Lung (tissue), 12 donors: Measurements from ENCODE around the gene CREB5. TPM values are rescaled to one million over a fixed set of nuclear protein-coding genes. Genes with fewer than 3 reads are reported as not detected.

Experiments used
- ATAC-seq: fragments of 200-7000 bp; cut with Tn5 transposase; one replicate; pipeline ENCODE4 v1.9.1; 2020; ENCODE audit warnings: moderate number of reproducible peaks; ENCODE audit not compliant: insufficient read depth, low FRiP score
- DNase-seq, 3 donors: peaks; one replicate each; pipeline ENCODE4 v3.0.0-alpha.2; 2013 to 2017
- H3K27ac ChIP-seq, 2 donors: one replicate each; pipeline ENCODE4 v1.5.1; 2013; ENCODE audit warnings: mild to moderate bottlenecking in 2 of 2, moderate library complexity in 2 of 2, control low read depth in 1 of 2, inconsistent platforms in 1 of 2, low read depth in 1 of 2, low read length in 1 of 2
- H3K27me3 ChIP-seq, 3 donors: one replicate each; pipeline ENCODE4 v1.5.1; 2013; ENCODE audit warnings: low read length in 2 of 3; ENCODE audit not compliant: control insufficient read depth in 3 of 3, insufficient read depth in 3 of 3
- H3K36me3 ChIP-seq, 4 donors: one replicate each; pipeline ENCODE4 v1.5.1; 2013; ENCODE audit warnings: low read length in 4 of 4, mild to moderate bottlenecking in 1 of 4, moderate library complexity in 1 of 4; ENCODE audit not compliant: control insufficient read depth in 4 of 4, insufficient read depth in 4 of 4
- H3K4me1 ChIP-seq, 5 donors: one replicate each; pipeline ENCODE4 v1.5.1; 2013; ENCODE audit warnings: low read length in 5 of 5, mild to moderate bottlenecking in 2 of 5, moderate library complexity in 1 of 5; ENCODE audit not compliant: control insufficient read depth in 5 of 5, insufficient read depth in 5 of 5
- H3K4me3 ChIP-seq: one replicate; pipeline ENCODE4 v1.5.1; 2013; ENCODE audit warnings: mild to moderate bottlenecking, control low read depth, moderate library complexity
- H3K9ac ChIP-seq, 2 donors: one replicate each; pipeline ENCODE4 v1.5.1; 2013; ENCODE audit warnings: low read length in 2 of 2, control low read depth in 1 of 2; ENCODE audit not compliant: insufficient read depth in 1 of 2
- H3K9me3 ChIP-seq, 4 donors: one replicate each; pipeline ENCODE4 v1.5.1; 2013; ENCODE audit warnings: low read length in 3 of 4, mild to moderate bottlenecking in 1 of 4, moderate library complexity in 1 of 4; ENCODE audit not compliant: control insufficient read depth in 4 of 4, insufficient read depth in 3 of 4
- WGBS, 2 donors: extraction: QIAGEN DNeasy Blood & Tissue Kit; methylation state at CpG; one replicate each; pipeline ENCODE4 v1.1.7; 2013; 5-methylcytosine and 5-hydroxymethylcytosine counted together
- polyA plus RNA-seq, 2 donors: library from polyadenylated mRNA; stranded (reverse); fragments of 200-250 nt; gene quantifications; one replicate each; pipeline ENCODE4 v1.2.1, GENCODE V29; 2013
- total RNA-seq, 2 donors: library from RNA; depleted of rRNA in 1 of 2; stranded (reverse); fragments of >200 nt in 1 of 2; gene quantifications; one replicate each; pipeline ENCODE4 v1.2.1, GENCODE V29; 2014 to 2021
- TF ChIP-seq, protein P1 (sequence below): IDR thresholded peaks from 2 replicates; pipeline ENCODE4 v1.5.1; 2012; ENCODE audit warnings: mild to moderate bottlenecking; ENCODE audit errors: control extremely low read depth, extremely low read depth
- donor health status: control.
- donor health status: control.
- donor health status: Bipolar disorder and iron deficiency.
- donor health status: healthy.
- donor health status: DM: yes; HTN: yes; CAD: no.

The CREB5 gene
- total and polyA plus RNA-seq, 4 donors = 2.7 to 23.1 (median 9.6) TPM

DNA sequence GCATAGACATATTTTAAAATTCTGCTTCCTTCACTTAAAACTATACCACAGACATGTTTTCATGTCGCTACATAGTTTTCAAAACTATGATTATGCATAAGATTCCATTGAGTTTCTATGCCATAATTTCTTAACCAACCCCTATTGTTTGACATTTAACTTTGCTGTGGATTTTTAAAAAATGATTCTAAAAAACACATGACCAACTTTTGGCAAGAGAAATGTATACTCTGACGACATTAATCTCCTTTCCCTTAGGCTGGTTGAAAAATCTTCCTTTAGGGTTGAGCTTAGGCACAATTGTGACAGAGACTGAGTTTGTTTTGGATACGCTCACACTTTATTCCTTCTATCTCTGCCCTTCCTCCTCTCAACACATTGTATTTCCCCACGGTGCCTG is 14.9 kb downstream of the CREB5 start:
- Histone ChIP-seq H3K36me3 (no peaks in the 10 kb centered on the region), H3K27me3 (no peaks in the 10 kb centered on the region), H3K9ac (no peak overlapping the region), H3K4me3 (no peak overlapping the region), H3K4me1 (peaks cover 0 to 1% (median 0%) of the 10 kb centered on the region in 5 donors), H3K9me3 (no peaks in the 10 kb centered on the region), H3K27ac (no peak overlapping the region)
- ATAC-seq (no peak), DNase-seq (no peak)
- 67 to 82% methylated on average over 4 of the region's 4 CpGs for WGBS, 2 donors
- TF ChIP-seq, protein P1, sequence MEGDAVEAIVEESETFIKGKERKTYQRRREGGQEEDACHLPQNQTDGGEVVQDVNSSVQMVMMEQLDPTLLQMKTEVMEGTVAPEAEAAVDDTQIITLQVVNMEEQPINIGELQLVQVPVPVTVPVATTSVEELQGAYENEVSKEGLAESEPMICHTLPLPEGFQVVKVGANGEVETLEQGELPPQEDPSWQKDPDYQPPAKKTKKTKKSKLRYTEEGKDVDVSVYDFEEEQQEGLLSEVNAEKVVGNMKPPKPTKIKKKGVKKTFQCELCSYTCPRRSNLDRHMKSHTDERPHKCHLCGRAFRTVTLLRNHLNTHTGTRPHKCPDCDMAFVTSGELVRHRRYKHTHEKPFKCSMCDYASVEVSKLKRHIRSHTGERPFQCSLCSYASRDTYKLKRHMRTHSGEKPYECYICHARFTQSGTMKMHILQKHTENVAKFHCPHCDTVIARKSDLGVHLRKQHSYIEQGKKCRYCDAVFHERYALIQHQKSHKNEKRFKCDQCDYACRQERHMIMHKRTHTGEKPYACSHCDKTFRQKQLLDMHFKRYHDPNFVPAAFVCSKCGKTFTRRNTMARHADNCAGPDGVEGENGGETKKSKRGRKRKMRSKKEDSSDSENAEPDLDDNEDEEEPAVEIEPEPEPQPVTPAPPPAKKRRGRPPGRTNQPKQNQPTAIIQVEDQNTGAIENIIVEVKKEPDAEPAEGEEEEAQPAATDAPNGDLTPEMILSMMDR = no peak

DNA sequence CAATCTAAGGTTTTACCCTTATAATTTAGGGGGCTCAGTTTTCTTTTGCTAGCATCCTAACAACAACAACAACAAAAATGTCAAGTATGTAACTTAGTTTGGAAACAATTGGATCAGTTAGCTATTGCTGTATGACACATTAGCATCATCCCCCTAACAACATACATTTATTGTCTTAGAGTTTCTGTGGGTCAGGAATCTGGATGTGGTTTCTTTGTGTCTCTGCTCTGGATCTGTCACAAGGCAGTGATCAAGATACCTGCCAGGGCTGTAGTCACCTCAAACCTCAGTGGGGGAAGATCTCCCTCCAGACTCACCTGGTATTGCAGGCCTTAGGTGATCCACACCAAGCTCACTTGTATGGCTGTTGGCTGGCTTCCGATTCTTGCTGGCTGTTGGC is 18.3 kb downstream of the CREB5 start:
- Histone ChIP-seq H3K9ac (no peak overlapping the region), H3K4me1 (peaks cover 0 to 5% (median 0%) of the 10 kb centered on the region in 5 donors), H3K27me3 (no peaks in the 10 kb centered on the region), H3K4me3 (no peak overlapping the region), H3K36me3 (no peaks in the 10 kb centered on the region), H3K27ac (no peak overlapping the region), H3K9me3 (no peaks in the 10 kb centered on the region)
- TF ChIP-seq, protein P1 = no peak
- DNase-seq = no peak
- 96 to 100% methylated on average over 1 of the region's 1 CpG for WGBS, 2 donors
- no peak for ATAC-seq

DNA sequence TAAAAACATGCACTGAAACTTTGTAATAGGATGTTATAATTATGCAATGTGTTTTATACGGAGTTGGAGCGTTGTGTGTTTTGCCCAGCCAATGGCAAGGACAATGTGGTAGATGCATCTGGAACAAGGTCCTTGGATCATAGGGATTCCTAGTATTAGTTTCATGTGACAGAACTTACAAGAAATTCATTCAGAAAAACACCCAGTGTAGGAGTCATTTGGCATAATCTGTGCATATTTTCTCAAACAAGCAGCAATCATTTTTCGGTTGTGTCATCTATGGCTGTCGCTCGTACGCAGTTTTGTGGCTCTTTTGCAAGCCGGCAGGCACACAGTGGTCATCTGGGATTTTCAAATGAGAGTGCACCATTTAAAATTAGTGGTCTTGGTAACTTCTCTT is 19.8 kb downstream of the CREB5 start:
- no peak for ATAC-seq
- H3K27me3 ChIP-seq = no peaks in the 10 kb centered on the region
- no peaks in the 10 kb centered on the region for H3K36me3 ChIP-seq
- no peaks in the 10 kb centered on the region for H3K9me3 ChIP-seq
- TF ChIP-seq, protein P1 = no peak
- no peak overlapping the region for H3K27ac ChIP-seq
- H3K4me3 ChIP-seq = no peak overlapping the region
- H3K4me1 ChIP-seq = peaks cover 0 to 5% (median 0%) of the 10 kb centered on the region in 5 donors
- 80 to 90% methylated on average over 7 of the region's 7 CpGs for WGBS, 2 donors
- no peak overlapping the region for H3K9ac ChIP-seq
- no peak for DNase-seq

DNA sequence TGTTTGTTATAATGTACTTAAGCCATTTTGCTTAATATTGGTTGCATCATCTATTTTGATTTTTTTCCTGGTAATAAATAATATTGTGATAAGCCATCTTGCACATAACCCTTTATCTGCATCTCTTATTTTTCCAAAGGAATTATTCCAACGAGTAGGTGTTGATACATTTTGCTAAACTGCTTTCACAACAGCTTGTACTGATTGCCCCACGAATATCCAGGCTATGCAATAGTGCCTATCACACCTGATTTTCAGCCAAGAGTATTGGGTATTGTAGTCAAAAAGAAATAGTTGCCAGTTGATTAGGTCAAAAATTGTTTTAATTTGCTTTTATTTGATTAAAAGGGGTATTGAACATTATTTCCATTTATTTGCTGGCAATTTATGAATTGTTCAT is 20.7 kb downstream of the CREB5 start:
- Histone ChIP-seq H3K36me3 (no peaks in the 10 kb centered on the region), H3K27ac (no peak overlapping the region), H3K4me1 (peaks cover 0 to 5% (median 0%) of the 10 kb centered on the region in 5 donors), H3K4me3 (no peak overlapping the region), H3K9me3 (no peaks in the 10 kb centered on the region), H3K27me3 (no peaks in the 10 kb centered on the region), H3K9ac (no peak overlapping the region)
- TF ChIP-seq, protein P1 = no peak
- DNase-seq (no peak), ATAC-seq (no peak)
- 43 to 60% methylated on average over 2 of the region's 2 CpGs for WGBS, 2 donors
